HL-60 (cell line): ENCODE results near the gene SLC18A2.

Source experiments
- DNase-seq, 2 experiments: peaks; one replicate each; pipeline ENCODE4 v3.0.0-alpha.2; 2010 to 2020; ENCODE audit warnings: low read depth in 1 of 2, low spot score in 1 of 2
- H3K27ac ChIP-seq: fragments of 250-450 bp; sonication (Bioruptor Pico); replicated peaks from 2 replicates; pipeline ENCODE4 v1.5.1; 2020; ENCODE audit warnings: mild to moderate bottlenecking, moderate library complexity
- H3K27me3 ChIP-seq: fragments of 250-450 bp; sonication (Bioruptor Pico); 2 replicates; pipeline ENCODE4 v1.5.1; 2021; ENCODE audit warnings: mild to moderate bottlenecking, moderate library complexity; ENCODE audit not compliant: insufficient read depth, poor library complexity, severe bottlenecking
- H3K4me3 ChIP-seq: replicated peaks from 2 replicates; pipeline ENCODE4 v1.5.1; 2011; ENCODE audit warnings: mild to moderate bottlenecking, control low read depth, low read length; ENCODE audit not compliant: insufficient read depth
- GABPA ChIP-seq: IDR thresholded peaks from 2 replicates; pipeline ENCODE4 v1.6.1; 2012; ENCODE audit warnings: low read depth
- POLR2AphosphoS5 ChIP-seq: IDR thresholded peaks from 2 replicates; pipeline ENCODE4 v1.6.1; 2012; ENCODE audit warnings: low read depth
- SPI1 ChIP-seq: IDR thresholded peaks from 2 replicates; pipeline ENCODE4 v1.6.1; 2012; ENCODE audit warnings: low read depth, mild to moderate bottlenecking, borderline replicate concordance
- TF ChIP-seq, protein P1 (sequence below): IDR thresholded peaks from one replicate; pipeline ENCODE4 v1.5.1; 2011; ENCODE audit warnings: low read length, control low read depth, inconsistent platforms; ENCODE audit not compliant: insufficient read depth
- TF ChIP-seq, protein P2 (sequence below): IDR thresholded peaks from 2 replicates; pipeline ENCODE4 v1.6.1; 2012; ENCODE audit warnings: low read depth; ENCODE audit not compliant: insufficient replicate concordance

SLC18A2 gene

DNA sequence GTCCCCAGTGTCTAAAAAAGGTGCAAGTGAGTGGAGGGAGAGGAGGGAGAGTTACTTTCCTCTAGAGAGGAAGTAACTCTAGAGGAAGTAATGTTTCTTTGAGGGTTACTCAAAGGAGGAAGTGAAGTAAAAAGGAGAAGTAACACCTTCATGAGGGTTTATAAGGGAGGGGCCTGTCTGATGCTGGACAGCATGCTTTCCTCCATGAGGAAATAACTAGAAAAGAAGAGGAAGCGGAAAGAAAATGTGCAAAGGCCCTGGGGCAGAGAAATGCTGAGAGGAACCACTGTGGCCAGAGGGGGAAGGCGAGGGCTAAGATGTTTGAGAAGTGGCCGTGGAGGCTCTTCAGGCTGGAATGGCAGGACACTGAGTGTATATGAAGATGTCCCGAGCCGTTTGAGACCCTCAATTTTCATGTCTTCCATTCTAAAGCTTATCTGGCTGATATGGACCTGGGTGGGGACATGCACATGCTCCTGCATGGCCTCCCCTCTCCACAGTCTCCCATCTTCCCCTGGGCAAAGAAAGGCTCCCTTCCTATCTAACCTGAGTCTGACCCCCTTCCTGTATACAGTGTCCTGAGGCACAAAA, 3.4 kb upstream of the SLC18A2 start:
- H3K27me3 ChIP-seq: peaks cover 16% of the 10 kb centered on the region
- no peak overlapping the region for H3K27ac ChIP-seq
- DNase-seq: peak; percentile 77 to 82
- TF ChIP-seq, protein P1, sequence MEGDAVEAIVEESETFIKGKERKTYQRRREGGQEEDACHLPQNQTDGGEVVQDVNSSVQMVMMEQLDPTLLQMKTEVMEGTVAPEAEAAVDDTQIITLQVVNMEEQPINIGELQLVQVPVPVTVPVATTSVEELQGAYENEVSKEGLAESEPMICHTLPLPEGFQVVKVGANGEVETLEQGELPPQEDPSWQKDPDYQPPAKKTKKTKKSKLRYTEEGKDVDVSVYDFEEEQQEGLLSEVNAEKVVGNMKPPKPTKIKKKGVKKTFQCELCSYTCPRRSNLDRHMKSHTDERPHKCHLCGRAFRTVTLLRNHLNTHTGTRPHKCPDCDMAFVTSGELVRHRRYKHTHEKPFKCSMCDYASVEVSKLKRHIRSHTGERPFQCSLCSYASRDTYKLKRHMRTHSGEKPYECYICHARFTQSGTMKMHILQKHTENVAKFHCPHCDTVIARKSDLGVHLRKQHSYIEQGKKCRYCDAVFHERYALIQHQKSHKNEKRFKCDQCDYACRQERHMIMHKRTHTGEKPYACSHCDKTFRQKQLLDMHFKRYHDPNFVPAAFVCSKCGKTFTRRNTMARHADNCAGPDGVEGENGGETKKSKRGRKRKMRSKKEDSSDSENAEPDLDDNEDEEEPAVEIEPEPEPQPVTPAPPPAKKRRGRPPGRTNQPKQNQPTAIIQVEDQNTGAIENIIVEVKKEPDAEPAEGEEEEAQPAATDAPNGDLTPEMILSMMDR: no peak
- TF ChIP-seq, protein P2, sequence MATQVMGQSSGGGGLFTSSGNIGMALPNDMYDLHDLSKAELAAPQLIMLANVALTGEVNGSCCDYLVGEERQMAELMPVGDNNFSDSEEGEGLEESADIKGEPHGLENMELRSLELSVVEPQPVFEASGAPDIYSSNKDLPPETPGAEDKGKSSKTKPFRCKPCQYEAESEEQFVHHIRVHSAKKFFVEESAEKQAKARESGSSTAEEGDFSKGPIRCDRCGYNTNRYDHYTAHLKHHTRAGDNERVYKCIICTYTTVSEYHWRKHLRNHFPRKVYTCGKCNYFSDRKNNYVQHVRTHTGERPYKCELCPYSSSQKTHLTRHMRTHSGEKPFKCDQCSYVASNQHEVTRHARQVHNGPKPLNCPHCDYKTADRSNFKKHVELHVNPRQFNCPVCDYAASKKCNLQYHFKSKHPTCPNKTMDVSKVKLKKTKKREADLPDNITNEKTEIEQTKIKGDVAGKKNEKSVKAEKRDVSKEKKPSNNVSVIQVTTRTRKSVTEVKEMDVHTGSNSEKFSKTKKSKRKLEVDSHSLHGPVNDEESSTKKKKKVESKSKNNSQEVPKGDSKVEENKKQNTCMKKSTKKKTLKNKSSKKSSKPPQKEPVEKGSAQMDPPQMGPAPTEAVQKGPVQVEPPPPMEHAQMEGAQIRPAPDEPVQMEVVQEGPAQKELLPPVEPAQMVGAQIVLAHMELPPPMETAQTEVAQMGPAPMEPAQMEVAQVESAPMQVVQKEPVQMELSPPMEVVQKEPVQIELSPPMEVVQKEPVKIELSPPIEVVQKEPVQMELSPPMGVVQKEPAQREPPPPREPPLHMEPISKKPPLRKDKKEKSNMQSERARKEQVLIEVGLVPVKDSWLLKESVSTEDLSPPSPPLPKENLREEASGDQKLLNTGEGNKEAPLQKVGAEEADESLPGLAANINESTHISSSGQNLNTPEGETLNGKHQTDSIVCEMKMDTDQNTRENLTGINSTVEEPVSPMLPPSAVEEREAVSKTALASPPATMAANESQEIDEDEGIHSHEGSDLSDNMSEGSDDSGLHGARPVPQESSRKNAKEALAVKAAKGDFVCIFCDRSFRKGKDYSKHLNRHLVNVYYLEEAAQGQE: peak; percentile 83
- no peak for TF ChIP-seq GABPA
- TF ChIP-seq SPI1: peak; percentile 99
- no peak for TF ChIP-seq POLR2AphosphoS5
- H3K4me3 ChIP-seq: no peak overlapping the region

- Histone ChIP-seq H3K4me3 (no peak overlapping the region), H3K27me3 (peaks cover 24% of the 10 kb centered on the region), H3K27ac (no peak overlapping the region)
- TF ChIP-seq POLR2AphosphoS5 (no peak), SPI1 (no peak), GABPA (no peak)
- TF ChIP-seq, protein P1: no peak
- TF ChIP-seq, protein P2: no peak
- no peak for DNase-seq
Observed at GRCh38 chr10:117239051-117239450, 1.9 kb upstream of the SLC18A2 start.

- DNase-seq: no peak
- no peak for TF ChIP-seq POLR2AphosphoS5
- TF ChIP-seq, protein P2: no peak
- no peak for TF ChIP-seq SPI1
- no peak for TF ChIP-seq GABPA
- TF ChIP-seq, protein P1: no peak
- H3K4me3 ChIP-seq: no peak overlapping the region
- H3K27ac ChIP-seq: no peak overlapping the region
- peaks cover 32% of the 10 kb centered on the region for H3K27me3 ChIP-seq
Observed at GRCh38 chr10:117239721-117240620, 943 bp upstream of the SLC18A2 start.
